ENCODE measurements around the gene PARM1. TPM values are rescaled to one million over a fixed set of nuclear protein-coding genes. Genes with fewer than 3 reads are reported as not detected.

PARM1 gene
- total RNA-seq, 3 donors from 2014 or later (not counting 1 experiment from before 2014, with no cell fraction given), result 0.14 to 1.4 (median 0.24) TPM

GRCh38 chr4:74953647-74954046 lies 20.7 kb downstream of the PARM1 start:
- Mint-ChIP-seq H3K4me3 (no peak overlapping the region), H3K4me1 (no peaks in the 10 kb centered on the region), H3K27ac (no peak overlapping the region), H3K9me3 (peaks cover 0 to 4% of the 10 kb centered on the region in 2 donors), H3K36me3 (no peaks in the 10 kb centered on the region), H3K27me3 (ENCODE audit: low read depth in 2 of 2) (no peaks in the 10 kb centered on the region)
- intact Hi-C loops (cut with micrococcal nuclease), result no loop called here
- DNase-seq (no peak), ATAC-seq (no peak)
- H3K4me1 ChIP-seq (ENCODE audit: control insufficient read depth, insufficient read depth, low read length), result no peaks in the 10 kb centered on the region
- TF ChIP-seq CTCF (IDR thresholded peaks at IDR 0.05), result no peak
- no peaks in the 10 kb centered on the region for H3K36me3 ChIP-seq (ENCODE audit: control insufficient read depth, insufficient read depth, low read length)
- no peaks in the 10 kb centered on the region for H3K9me3 ChIP-seq (ENCODE audit: control insufficient read depth, insufficient read depth, low read length)
- 73% methylated on average over 3 of the region's 4 CpGs for WGBS (ENCODE audit: insufficient coverage)
- H3K27me3 ChIP-seq (ENCODE audit: control insufficient read depth, insufficient read depth, low read length), result no peaks in the 10 kb centered on the region
- no peak overlapping the region for H3K27ac ChIP-seq (ENCODE audit: low read length)
- no peak overlapping the region for H3K4me3 ChIP-seq (ENCODE audit: low read length)

GRCh38 chr4:74958881-74959280 lies 26.0 kb downstream of the PARM1 start:
- Mint-ChIP-seq H3K9me3 (peaks cover 9% of the 10 kb centered on the region in 2 donors), H3K27ac (no peak overlapping the region), H3K4me1 (no peaks in the 10 kb centered on the region), H3K4me3 (no peak overlapping the region), H3K27me3 (ENCODE audit: low read depth in 2 of 2) (no peaks in the 10 kb centered on the region), H3K36me3 (no peaks in the 10 kb centered on the region)
- Histone ChIP-seq H3K4me1 (ENCODE audit: control insufficient read depth, insufficient read depth, low read length) (no peaks in the 10 kb centered on the region), H3K27me3 (ENCODE audit: control insufficient read depth, insufficient read depth, low read length) (no peaks in the 10 kb centered on the region), H3K9me3 (ENCODE audit: control insufficient read depth, insufficient read depth, low read length) (no peaks in the 10 kb centered on the region), H3K27ac (ENCODE audit: low read length) (no peak overlapping the region), H3K4me3 (ENCODE audit: low read length) (no peak overlapping the region), H3K36me3 (ENCODE audit: control insufficient read depth, insufficient read depth, low read length) (no peaks in the 10 kb centered on the region)
- DNase-seq (no peak), ATAC-seq (no peak)
- no CpG with 5 or more reads among the region's 2 CpGs for WGBS (ENCODE audit: insufficient coverage)
- intact Hi-C loops (cut with micrococcal nuclease), result no loop called here
- no peak for TF ChIP-seq CTCF (IDR thresholded peaks at IDR 0.05)

- 100% methylated on average over 1 of the region's 2 CpGs for WGBS (ENCODE audit: insufficient coverage)
- H3K36me3 ChIP-seq (ENCODE audit: control insufficient read depth, insufficient read depth, low read length), result no peaks in the 10 kb centered on the region
- no peaks in the 10 kb centered on the region for H3K27me3 ChIP-seq (ENCODE audit: control insufficient read depth, insufficient read depth, low read length)
- intact Hi-C loops (cut with micrococcal nuclease), result no loop called here
- H3K4me1 Mint-ChIP-seq, result no peaks in the 10 kb centered on the region
- no peak for ATAC-seq
- H3K4me1 ChIP-seq (ENCODE audit: control insufficient read depth, insufficient read depth, low read length), result no peaks in the 10 kb centered on the region
- DNase-seq, result no peak
- no peaks in the 10 kb centered on the region for H3K36me3 Mint-ChIP-seq
- H3K4me3 ChIP-seq (ENCODE audit: low read length), result no peak overlapping the region
- no peak overlapping the region for H3K27ac ChIP-seq (ENCODE audit: low read length)
- no peak overlapping the region for H3K27ac Mint-ChIP-seq
- no peak for TF ChIP-seq CTCF (IDR thresholded peaks at IDR 0.05)
- no peaks in the 10 kb centered on the region for H3K9me3 ChIP-seq (ENCODE audit: control insufficient read depth, insufficient read depth, low read length)
- H3K27me3 Mint-ChIP-seq (ENCODE audit: low read depth in 2 of 2), result no peaks in the 10 kb centered on the region
- H3K4me3 Mint-ChIP-seq, result no peak overlapping the region
- peaks cover 7 to 10% of the 10 kb centered on the region in 2 donors for H3K9me3 Mint-ChIP-seq
Measured at GRCh38 chr4:74961230-74961629, 28.3 kb downstream of the PARM1 start.

- H3K27ac Mint-ChIP-seq, result no peak overlapping the region
- no peaks in the 10 kb centered on the region for H3K4me1 ChIP-seq (ENCODE audit: control insufficient read depth, insufficient read depth, low read length)
- no peaks in the 10 kb centered on the region for H3K9me3 ChIP-seq (ENCODE audit: control insufficient read depth, insufficient read depth, low read length)
- no peak overlapping the region for H3K4me3 Mint-ChIP-seq
- ATAC-seq (no peak), DNase-seq (no peak)
- H3K4me3 ChIP-seq (ENCODE audit: low read length), result no peak overlapping the region
- no peaks in the 10 kb centered on the region for H3K4me1 Mint-ChIP-seq
- no peaks in the 10 kb centered on the region for H3K27me3 ChIP-seq (ENCODE audit: control insufficient read depth, insufficient read depth, low read length)
- H3K27me3 Mint-ChIP-seq (ENCODE audit: low read depth in 2 of 2), result no peaks in the 10 kb centered on the region
- H3K27ac ChIP-seq (ENCODE audit: low read length), result no peak overlapping the region
- peaks cover 7 to 14% of the 10 kb centered on the region in 2 donors for H3K9me3 Mint-ChIP-seq
- intact Hi-C loops (cut with micrococcal nuclease), result no loop called here
- H3K36me3 ChIP-seq (ENCODE audit: control insufficient read depth, insufficient read depth, low read length), result no peaks in the 10 kb centered on the region
- no peaks in the 10 kb centered on the region for H3K36me3 Mint-ChIP-seq
- no peak for TF ChIP-seq CTCF (IDR thresholded peaks at IDR 0.05)
Measured at GRCh38 chr4:74962584-74962983, 29.7 kb downstream of the PARM1 start.

Data from natural killer cell (primary cell).